Stromal cell of bone marrow (primary cell): Measurements from ENCODE around the gene FRK.
"Not testable (repeated sequence)": the region's sequence is repeated elsewhere in the genome, so short reads cannot be mapped to it uniquely, and the experiment has no call there.

ENCODE experiments used
- DNase-seq: peaks from one replicate; pipeline ENCODE4 v3.0.0-alpha.2; 2012; ENCODE audit warnings: low read depth

Gene FRK

GRCh38 chr6:116060572-116061283 lies at the start of gene FRK:
FRK (minus strand) TSS chr6:116060891; CDS start chr6:116060311, 580 bp downstream.
- peak; percentile 33 for DNase-seq

GRCh38 chr6:116108836-116109235 lies 48.1 kb upstream of the FRK start:
- no peak for DNase-seq

DNA sequence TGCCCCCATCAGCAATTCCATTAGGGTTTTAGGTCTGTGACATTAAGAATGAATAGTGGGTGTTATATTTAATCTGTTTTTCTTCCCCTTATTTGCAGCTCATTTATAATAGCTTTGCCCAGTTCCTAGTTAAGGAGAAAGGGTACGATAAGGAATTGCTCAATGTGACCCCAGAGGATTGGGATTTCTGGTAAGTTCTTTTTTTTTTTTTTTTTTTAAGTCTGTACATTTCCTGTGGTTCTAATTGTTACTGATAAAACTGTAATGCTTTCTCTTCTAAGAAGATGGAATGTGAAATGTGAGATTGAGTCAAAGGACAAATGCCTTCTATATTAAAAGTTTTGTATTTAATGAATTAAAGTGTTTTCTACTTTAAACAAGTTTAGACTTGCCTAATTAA lies 45.5 kb upstream of the FRK start:
- no peak for DNase-seq

DNA sequence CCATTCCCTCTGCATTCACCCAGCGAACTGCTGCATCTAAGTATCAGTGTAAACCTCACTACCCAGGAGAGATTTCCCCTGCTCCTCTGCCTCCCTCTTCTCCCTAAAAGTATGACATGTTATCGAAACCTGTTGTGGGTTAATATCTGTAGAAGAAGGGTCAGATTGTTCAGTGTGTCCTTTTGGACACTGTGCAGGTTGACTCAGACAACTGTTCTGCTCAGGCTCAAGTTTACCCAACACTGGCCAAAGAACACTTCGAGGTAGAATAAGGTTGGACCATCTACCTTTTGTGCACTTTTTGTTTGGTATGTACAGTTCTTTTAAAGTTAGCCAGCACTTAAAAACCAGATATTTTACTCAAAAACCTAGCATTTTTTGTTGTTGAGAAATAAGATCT lies 44.6 kb upstream of the FRK start:
- DNase-seq: no peak

GRCh38 chr6:116104636-116105035 lies 43.9 kb upstream of the FRK start:
- DNase-seq: no peak

- no peak for DNase-seq
Measured at GRCh38 chr6:116102873-116103272, 42.2 kb upstream of the FRK start.

DNA sequence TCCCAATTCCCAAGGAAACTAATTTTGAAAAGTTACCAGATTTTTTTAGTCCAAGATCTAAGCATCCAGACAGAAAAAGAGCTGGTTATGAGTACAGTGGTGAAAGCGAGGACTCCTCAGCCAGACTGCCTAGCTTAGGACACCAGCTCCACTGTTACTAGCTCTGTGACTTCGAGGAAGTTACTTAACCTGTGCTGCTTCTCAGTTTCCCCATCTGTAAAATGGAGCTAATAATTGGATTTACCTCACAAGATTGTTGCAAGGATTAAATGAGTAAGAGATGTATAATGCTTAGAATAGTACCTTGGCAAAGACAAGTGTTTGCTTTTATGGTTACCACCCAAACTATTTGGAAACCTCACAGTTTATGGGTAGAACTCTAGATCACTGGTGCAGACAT lies 41.1 kb upstream of the FRK start:
- DNase-seq: no peak

DNA sequence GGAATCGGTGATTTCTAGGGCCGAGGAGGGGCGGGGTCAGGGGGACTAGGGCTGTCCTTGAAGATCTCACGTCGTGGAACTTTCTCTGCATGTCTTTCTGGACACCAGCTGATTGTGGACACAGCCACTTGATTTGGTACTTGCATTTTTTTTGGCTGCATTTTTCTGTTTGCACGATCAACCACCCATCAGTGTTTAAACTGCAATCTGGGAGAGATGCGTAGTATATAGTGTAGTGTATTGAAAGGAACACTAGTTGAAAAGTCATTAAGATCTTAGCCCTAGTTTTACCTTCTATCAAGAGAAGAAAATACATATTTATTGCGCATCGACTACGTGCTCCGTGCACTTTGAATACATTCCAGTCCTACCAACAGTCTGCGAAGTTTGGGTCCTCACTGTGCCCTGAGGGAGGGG lies 40.6 kb upstream of the FRK start:
- DNase-seq: no peak

- peak; percentile 37 for DNase-seq
Measured at GRCh38 chr6:116100419-116101301, 40.0 kb upstream of the FRK start, which contains the start of gene NT5DC1. NT5DC1 (plus strand) TSS chr6:116100853; CDS start chr6:116100931, 78 bp downstream.

DNA sequence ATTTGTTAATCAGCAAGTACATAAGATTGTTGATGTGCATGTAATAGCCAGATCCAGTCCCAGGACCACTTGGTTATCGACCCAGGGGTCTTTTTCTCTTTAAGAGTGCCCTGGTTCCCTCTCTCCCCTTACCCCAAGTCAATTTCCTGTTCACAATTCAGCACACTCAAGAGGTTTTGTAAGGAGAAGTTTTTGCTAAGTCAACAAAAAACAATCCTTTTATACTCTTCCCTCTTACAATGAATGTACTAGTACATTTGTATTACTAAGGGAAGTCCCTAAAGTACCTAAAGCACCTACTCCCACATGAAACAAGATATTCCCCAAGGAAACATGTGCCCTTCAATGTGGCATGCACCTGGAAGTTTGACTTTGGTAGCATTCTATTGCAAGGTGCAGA lies 38.3 kb upstream of the FRK start:
- DNase-seq: no peak

DNA sequence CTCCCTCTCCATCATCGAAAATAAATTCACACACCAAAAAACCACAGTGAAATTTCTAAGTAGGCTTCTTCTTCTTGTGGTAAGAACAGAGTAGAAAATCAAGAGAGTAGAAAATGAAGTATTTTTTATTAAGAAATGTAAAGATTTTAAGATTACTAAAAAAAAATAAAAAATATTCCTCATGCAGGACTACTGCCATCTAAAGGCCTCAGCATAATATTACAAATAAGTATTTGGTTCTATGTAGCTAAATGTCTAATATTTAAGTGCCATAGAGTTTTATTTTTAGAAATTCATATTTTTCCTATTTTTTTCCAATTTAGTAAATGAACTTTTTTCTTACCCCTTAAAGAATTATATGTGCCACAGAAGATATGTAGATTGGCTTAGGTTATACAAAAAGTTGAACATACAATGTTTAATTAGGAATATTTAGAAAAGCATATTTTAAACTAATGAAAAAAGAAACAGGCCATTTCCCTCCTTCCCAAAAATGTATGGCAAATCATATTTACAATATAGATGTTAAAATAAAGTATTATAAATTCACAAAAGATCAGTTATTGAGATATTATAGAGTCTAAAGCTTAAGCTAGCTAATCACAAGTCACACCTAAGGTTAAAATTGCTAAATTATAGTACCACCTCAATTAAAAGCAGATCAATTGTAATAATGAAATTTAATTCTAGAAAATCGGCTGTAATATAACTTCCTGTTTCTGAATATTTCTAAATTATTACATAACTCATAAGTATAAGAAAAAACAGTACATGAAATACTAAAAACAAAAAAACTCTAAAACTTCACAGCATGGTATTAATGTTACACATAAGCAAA lies 36.5 kb upstream of the FRK start:
- DNase-seq: no peak

DNA sequence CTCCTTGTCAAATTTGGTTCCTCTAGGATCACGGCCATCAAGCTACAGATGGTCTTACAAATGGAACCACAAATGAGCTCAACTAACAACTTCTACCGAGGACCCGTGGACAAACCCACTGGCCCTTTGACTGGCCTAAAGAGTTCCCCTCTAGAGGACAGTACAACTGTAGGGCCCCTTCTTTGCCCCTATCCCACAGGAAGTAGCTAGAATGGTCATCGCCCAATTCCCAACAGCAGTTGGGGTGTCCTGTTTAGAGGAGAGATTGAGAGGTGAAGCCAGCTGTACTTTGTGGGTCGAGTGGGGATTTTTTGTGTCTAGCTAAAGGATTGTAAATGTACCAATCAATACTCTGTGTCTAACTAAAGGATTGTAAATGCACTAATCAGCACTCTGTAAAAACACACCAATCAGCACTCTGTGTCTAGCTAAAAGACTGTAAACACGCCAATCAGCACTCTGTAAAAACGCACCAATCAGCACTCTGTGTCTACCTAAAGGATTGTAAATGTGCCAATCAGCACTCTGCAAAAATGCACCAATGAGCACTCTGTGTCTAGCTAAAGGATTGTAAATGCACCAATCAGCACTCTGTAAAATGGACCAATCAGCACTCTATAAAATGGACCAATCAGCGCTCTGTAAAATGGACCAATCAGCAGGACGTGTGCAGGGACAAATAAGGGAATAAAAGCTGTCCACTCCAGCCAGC lies 35.5 kb upstream of the FRK start:
- not testable (repeated sequence) for DNase-seq

DNA sequence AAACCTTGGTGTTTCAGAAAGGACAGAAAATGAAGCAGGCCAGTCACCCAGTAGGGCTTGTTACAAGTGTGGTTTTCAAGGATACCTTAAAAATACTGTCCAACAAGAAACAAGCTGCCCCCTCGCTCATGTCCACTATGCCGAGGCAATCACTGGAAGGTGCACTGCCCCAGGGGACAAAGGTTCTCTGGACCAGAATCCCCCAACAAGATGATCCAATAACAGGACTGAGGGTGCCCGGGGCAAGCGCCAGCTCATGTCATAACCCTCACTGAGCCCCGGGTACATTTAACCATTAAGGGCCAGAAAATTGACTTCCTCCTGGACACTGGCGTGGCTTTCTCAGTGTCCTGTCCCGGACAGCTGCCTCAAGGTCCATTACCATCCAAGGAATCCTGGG lies 33.4 kb upstream of the FRK start:
- DNase-seq: no peak

- no peak for DNase-seq
Measured at GRCh38 chr6:116090251-116090650, 29.6 kb upstream of the FRK start.

DNA sequence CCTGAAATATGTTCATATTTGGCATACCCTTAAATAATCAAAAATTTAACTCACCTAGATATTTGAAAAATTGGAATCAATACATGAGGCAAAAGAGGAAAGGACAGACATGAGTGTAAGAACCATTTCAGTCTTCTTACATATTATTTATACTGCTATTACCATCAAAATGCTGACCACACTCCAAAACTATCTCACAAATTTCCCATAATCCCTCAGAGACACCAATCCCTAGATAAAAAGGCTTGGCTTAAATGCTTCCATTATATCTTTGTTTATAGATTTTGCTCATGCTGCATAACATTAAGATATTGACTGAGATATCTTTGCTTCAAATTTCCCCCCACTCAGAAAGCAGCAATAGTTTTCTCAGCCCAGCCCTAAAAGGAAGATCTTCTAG lies 28.3 kb upstream of the FRK start:
- DNase-seq: no peak

DNA sequence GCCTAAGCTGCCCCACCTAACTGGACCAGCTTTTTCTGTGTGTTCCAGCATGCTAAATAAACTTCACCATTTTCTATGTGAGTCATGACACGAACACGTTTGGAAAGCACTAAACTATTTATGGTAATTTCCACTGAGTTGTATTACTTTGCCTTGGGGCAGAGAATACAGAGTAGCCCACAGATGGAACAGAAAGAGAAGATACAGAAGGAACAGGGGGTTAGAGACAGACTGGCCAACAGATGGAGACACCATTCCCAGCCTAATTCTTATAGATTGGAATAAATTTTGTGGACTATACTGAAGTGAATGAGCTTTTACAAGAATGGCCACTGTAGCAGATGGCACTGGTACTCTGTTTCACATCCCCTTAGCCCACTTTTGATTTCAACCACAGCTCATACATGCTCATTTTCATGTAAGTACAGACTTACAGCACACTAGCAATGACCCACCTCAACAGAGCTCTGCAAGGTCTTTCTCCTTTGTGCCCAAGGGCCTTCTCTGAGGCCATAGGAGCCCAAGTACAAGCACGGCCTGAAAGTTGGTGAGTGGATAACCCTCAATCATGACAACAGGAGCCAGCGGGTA lies 26.8 kb upstream of the FRK start:
- DNase-seq: no peak

GRCh38 chr6:116084284-116084683 lies 23.6 kb upstream of the FRK start:
- DNase-seq: no peak

- DNase-seq: no peak
Measured at GRCh38 chr6:116083052-116083451, 22.4 kb upstream of the FRK start.

GRCh38 chr6:116078945-116079344 lies 18.3 kb upstream of the FRK start:
- no peak for DNase-seq

DNA sequence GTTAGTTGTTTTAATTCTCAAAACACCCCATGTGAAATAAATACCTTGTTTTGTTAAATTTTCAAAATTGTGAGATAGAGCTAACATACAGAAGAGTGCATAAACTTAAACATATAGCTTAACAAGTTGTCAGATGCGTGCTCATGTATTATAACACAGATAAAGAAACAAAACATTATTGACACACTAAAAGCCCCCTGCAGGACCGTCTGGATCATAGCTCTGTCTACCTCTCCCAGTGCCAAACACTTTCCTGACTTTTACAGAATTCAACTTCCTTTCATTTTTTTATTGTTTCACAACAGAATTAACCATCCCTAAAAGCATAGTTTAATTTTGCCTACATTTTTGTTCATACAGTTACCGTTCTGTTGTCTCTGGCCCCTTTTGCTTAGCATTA lies 17.8 kb upstream of the FRK start:
- DNase-seq: no peak

- no peak for DNase-seq
Measured at GRCh38 chr6:116074732-116075390, 14.2 kb upstream of the FRK start.
